Measurements from ENCODE around the gene EYA2.

EYA2 gene

DNA sequence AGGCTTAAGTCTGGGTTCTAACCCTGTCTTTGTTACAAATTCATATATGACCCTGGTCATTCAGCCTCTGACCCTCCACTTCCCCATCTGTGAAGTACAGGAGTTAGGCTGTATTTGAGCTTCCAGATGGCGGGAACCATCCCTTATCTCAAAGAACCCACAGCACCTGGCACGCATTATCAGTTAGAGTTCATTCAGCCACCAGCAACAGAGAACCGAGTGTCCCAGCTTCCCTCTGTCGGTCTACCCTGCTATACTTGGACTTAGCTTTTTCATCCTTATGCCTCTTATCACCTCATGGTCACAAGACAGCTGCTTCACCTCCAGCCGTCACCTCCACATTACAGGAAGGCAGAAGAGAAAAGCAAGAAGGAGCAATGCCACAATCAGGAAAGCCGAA lies 147.8 kb downstream of the EYA2 start:
- no peak for DNase-seq

DNA sequence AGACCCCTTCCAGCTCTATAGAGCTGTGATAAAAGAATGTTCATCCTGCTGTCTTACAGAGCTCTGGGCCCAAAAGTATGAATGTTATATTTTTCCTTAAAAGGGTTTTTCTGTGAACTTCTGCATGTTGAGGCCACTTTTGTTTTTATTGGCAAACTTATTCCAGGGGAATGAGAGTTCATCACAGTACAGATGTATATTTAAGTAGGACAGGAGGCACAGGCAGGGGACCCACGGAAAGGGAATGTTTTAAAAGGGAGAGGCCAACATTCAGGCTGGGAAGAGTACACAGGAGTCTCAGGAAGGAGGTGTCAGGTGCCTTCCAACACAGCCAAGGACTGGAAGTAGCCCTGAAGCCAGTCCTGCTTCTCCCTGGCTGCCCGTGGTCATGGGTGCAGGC lies 148.4 kb downstream of the EYA2 start:
- DNase-seq = no peak

DNA sequence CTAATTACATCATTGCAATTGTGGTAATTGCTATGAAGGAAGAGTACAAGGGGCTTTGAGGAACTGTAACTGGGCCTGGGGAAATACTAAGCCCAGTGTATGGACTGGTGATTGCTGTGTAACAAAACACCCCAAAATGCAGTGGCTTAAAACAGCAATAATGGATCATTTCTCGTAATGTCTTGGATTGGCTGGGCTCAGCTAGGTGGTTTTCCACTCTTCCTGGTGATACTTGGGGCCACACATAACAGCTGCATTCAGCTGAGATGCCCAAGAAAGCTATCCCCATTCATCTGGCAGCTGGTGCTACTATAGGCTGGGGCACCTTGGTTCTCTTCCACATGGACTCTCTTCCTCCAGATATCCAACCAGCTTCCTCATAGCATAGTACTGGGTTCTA lies 150.3 kb downstream of the EYA2 start:
- DNase-seq = no peak

DNA sequence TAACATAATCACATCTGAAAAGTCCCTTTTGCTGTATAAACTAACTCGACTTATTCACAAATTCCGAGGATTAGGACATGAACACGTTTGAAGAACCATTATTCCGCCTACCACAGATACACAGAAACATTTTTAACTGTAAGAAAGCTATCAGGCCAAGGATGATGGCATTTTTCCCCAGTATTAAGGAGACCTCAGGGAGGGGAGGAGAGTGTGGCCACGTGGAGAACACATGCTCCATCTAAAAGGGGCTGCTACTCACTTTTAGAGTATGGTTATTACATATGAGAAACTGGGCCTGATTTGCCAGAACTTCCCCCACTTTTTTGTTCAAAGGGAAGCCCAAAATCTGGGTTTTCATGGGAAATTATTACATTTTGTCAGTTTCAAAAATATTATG lies 153.4 kb downstream of the EYA2 start:
- DNase-seq = no peak

DNA sequence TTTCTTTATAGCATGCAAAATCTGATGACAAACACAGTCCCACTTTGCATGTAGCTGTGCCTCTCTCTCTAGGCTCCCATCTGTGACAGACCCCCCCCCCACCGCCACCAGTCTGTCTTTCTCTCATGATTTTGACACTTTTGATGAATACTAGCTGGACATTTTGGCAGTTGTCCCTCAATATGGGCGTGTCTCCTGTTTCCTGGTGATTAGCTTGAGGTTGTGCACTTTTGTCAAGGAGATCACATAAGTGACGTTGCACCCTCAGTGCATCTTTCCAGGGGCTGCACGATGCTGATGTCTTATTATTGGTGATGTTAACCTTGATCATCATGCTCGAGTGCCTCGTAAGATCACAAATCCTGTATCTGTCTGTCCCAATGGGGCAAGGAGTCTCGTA lies 155.1 kb downstream of the EYA2 start:
- no peak for DNase-seq

DNA sequence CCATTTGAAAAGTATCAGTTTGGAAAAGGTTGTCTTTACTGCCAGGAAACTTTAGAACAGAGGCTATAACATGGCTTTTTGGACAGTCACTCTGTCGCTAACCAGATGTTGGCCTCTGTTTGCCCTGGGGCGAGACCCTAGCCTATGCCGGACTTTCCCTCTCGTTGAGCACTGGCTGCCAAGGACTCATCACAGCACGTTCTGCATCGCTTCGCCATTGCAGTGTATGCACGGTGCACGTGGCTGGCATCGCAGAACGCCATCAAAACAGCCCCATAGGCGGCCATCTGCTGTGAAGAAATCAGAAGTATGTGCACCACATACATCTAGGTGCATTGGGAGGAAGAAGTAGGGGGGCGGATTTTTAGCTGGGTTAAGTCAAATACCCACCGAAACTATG lies 156.4 kb downstream of the EYA2 start:
- DNase-seq = no peak

DNA sequence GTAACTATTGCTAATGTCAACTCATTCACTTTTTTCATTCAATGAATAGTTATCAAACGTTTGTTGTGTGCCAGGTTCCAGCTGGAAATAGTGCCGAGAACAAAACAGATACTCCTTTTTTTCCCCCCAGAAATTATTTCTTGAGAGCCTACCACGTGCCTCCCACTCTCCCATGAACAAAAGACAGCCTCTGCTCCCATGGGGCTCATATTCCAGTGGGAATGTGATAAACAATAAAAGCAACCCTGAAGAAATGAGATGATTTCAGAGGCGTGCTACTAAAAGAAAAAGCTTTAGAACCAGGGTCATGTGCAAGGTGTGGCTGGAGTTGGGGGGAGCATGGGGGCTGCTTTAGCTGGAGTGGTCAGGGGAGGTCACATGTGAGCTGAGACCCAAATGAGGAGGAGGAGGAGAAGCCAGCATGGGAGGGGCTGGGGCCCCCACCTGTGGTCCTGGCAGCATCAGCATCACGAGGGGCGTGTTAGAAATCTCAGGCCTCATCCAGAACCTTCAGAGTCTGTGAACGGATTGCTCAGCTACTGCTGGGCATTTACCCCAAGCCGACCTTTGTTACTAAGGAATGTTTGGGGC lies 157.4 kb downstream of the EYA2 start:
- no peak for DNase-seq

DNA sequence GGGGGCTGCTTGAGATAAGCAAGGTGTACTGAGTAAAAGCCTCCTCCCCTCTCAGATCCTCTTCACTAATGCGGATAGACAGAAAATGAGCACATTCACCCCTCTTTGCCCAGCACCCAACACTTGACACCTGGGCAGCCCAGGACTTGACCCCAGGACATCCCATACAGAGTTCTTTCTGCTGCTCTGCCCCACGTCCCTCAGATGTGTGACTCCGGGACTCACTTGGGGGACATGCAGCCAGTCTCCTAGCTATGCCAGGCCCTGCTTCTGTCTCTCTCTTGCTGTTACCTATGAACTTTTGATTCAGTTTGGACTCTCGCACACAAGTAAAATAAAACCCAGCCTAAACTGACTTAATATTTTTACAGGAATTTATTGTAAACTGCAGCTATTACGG lies 159.9 kb downstream of the EYA2 start:
- no peak for DNase-seq

DNA sequence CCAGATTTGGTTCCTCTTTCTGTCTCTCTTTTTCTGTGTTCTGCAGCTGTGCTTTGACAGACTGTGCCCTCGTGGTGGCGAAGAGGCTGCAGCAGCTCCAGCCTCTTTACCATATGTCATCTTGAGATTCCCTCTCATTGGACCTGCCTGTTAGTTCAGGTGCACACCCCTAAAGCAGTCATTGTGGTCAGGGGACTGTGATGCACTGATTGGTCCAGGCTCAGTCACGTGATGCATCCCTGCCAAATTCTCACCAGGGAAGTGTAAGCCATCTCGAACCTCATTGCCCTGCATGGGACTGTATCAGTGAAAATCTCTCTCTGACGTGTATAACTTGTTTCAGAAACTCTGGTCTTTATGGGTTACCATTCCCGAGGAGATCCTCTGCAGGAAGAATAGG lies 160.3 kb downstream of the EYA2 start:
- no peak for DNase-seq

DNA sequence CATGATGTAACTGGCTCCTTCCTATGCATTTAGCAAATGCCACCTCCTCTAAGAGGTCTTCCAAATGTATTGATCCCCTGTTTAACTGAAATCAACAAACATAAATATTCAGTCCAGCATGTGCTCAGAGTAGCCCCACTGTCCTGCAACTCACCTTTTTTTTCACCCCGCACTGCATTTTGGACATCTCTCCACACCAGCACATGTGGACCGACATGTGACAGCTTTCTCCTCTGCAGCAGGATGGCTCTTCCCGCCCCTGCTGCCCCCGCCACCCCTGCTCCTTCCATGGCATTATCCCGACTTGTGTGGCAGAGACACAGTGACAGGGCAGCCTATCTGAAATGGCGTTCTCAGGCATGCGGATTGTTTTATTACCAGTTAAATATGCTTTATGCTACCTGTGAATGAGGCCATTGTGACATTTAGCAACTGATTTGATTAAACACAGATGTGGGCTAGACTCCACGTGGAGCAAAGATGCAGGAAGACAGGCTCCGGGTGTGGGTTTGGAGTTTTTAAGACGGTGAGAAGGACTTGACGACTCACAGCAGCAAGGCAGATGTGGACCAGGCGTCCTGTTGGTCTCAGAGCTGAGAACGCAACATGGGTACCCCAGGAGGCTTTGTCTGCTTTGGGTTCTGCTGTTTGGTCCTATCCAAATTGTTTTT lies 161.2 kb downstream of the EYA2 start:
- no peak for DNase-seq

DNA sequence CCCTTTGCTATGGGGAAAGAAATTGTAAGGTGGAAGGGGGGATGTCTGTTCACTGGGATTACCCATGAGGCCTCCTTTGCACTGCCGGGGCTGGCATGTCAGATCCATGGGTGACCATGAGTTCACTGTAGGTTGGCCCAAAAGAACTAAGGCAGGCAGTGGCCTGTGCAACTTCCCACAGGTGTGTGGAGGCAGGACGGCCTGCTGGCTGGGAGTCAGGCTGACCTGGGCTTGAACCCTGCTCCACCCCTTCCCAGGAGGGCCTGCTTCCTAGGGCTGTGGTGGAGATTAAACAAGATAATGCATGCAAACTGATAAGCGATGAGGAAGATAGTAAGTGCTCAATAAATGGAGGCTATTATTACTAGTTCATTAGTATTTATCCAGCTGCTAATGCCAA lies 163.0 kb downstream of the EYA2 start:
- DNase-seq = no peak

DNA sequence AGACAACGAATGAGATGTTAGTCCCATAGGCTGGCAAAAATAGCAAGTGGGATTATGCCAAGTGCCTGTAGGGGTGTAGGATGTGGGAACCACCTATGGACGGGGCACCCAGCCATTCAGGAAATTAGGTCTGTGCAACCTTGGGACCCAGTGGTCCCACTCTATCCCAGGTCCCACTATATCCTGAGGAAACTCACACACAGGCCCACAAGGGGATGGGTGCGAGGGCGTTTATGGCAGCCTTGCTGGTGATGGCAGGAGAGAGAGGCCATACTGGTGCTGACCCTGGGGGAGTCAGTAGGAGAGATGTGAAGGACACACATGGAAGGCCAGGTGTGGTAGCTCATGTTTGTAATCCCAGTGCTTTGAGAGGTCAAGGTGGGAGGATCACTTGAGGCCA lies 163.6 kb downstream of the EYA2 start:
- no peak for DNase-seq

DNA sequence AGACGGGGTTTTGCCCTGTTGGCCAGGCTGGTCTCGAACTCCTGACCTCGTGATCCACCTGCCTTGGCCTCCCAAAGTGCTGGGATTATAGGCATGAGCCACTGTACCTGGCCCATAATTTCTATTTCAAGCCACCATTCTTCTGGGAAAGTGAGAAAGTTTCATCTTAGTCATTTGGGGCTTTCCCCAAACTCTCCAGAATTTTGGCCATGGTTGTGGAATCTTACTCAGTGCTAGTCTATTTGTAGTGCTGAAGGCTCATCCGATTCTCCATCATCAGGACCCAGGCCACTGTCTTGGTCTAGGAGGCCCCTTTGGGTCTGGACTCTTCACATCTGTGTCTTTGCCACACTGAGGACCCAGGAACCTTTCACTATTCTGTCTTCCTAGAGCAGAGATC lies 164.9 kb downstream of the EYA2 start:
- DNase-seq = no peak

DNA sequence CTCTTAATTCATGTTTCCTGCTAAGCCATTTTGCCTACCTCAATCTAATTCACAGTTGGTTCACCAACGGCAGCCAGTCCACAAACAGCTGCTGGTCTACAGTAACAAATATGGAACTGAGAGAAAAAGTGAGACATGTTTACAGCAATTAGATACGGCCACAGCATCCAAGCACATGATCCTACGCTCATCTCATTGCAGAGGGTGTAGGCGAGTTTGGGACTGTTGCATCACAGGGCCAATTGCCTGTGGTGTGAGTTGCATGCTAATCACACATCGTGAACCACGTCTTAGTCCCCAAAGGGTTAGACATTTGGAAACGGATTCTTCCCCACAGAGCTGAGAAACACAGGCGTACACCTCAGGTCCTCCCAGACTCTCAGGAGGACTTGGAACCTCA lies 166.9 kb downstream of the EYA2 start:
- DNase-seq = no peak

DNA sequence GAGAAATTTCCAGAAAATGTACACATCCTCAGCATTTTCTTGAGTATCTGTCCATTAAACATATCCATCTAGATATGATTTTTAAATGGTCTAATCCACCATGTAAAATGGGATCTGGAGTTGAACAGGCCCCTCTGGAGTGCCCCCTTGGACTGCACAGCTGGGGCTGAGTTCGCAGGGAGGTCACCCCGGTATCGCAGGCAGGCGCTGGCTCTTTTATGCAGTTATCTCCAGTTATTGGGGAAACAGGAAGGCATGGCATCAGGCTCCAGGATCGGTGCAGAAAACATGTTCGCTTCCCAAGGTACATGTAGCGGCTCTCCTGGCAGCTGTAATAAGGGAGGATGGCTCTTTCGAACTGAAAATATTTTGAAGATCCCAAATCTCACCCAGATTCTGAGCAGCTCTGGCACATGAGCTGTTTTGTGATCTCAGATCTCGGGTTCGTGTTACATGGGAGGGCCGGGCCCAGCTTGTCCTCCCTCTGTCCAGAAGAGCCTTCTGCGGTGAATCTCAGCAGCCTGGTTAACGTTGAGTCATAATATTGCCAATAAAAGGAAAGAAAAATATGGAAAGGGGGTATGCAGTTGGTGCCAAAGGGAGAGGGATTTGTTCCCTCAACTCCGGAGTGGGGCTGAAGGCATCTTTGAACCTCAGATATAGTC lies 167.7 kb downstream of the EYA2 start:
- DNase-seq = no peak

DNA sequence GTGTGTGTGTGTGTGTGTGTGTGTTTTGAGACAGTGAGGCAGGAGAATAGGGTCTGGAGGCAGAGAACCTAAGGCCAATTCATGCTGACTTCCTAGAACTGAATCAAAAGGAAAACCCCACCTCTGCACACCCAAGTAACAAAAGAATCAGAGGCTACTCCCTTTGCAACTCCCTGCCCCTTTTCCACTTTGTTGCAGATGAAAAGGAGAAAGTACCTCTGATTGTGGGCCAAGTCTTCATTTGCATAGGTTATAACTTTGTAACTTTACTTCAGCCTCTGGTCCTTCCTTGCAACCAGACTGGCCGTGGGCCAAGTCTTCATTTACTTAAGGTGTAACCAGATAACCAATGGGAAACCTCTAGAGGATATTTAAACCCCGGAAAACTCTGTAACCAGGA lies 168.8 kb downstream of the EYA2 start:
- DNase-seq = no peak

DNA sequence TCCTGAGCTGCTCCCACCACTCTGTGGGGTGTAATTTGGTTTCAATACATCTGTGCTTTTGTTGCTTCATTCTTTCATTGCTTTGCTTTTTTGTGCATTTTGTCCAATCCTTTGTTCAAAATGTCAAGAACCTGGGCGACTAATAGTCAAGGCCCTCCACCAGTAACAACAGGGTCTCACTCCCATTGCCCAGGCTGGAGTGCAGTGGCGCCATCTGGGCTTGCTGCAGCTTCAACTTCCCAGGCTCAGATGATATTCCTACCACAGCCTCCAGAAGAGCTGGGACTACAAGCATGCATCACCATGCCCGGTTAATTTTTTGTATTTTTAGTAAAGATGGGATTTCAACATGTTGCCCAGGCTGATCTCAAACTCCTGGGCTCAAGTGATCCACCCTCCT lies 169.2 kb downstream of the EYA2 start:
- DNase-seq = no peak

DNA sequence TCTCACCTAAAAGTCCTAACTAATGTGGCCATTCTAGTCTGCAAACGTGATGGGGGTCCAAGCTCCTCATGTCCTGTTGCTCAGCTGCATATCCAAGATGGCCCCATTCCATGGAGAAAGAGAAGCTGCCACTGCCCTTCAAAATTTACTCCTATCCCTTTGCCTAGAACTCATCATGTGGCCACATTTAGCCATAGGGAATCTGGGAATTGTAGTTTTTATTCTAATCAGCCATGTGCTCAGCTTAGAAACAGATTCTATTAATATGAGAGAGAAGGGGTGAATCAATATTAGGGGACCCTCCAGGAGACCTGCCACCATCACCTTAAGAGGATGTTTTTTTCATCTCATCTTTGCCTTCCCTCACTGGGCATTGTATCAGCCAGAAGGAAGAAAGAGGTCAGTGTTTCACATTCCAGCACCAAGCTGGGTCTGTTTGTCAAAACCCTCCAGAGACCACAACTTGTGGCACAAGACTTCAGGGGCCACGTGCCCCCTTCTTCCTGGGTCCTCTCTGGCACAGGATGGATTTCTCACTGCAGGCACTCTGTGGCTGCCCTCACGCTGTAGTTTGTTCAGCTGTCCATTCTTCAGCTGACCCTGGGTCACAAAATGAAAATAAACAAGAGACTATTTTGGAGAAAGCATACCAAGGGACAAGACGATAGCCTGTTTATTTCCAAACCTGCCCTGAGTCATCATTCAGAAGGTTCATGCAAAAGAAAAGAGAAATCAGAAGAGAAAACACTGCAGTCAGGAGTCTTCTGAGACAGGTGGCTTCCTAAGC lies 172.0 kb downstream of the EYA2 start:
- DNase-seq = no peak

DNA sequence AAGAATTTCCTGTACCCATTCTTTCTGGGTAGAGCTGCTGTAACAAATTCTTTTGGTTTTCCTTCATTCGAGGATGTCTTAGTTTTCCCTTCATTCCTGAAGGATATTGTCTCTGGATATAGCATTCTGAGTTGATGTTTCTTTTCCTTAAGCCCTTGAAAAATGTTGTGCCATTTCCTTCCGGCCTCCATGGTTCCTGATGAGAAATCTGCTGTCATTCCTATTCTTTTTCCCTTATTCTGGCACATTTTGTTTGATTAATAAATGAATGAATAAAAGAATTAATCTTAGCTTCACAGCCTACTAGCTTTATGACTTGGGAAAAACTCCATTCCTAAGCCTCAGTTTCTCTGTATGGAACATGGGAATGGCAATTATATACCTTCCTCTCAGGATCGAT lies 173.1 kb downstream of the EYA2 start:
- no peak for DNase-seq

DNA sequence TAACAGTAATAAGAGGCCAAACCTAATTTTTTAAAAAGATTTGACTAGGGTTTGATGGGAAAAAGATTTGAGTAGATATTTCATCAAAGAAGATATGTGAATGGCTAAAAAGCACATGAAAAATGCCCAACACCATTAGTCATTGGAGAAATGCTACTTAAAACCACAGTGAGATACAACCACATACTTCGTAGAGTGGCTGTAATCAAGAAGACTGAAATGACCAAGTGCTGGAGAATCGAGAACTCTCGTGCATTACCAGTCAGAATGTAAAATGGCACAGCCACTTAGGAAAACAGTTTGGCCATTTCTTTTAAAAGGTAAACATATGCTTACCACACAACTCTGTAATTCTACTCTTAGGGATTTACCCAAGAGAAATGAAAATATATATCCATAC lies 175.5 kb downstream of the EYA2 start:
- DNase-seq = no peak

DNA sequence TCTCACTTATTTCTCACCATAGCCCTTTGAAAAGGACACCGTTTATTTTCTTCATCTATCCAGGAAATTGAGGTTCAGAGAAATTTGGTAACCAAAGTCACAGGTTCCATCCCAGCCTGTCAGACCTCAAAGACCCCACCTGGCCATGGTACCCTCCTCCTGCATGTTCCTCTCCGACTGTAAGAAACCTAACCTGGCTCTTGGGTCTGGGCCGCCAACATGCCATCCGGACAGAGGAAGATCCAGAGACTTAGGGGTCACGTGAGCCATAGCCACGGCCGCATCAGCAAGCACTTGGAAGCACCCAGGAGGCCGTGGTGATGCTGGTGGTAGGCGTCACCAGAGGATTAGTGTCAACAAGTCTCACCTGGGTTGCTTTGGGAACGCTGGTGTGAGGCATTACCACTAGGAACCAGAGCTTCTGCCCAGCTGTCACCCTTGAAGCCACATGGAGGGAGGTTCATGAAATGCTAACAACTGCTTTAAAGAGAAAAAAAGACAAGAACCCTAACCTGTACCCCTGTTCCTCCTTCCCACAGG lies 177.1 kb downstream of the EYA2 start:
- no peak for DNase-seq

DNA sequence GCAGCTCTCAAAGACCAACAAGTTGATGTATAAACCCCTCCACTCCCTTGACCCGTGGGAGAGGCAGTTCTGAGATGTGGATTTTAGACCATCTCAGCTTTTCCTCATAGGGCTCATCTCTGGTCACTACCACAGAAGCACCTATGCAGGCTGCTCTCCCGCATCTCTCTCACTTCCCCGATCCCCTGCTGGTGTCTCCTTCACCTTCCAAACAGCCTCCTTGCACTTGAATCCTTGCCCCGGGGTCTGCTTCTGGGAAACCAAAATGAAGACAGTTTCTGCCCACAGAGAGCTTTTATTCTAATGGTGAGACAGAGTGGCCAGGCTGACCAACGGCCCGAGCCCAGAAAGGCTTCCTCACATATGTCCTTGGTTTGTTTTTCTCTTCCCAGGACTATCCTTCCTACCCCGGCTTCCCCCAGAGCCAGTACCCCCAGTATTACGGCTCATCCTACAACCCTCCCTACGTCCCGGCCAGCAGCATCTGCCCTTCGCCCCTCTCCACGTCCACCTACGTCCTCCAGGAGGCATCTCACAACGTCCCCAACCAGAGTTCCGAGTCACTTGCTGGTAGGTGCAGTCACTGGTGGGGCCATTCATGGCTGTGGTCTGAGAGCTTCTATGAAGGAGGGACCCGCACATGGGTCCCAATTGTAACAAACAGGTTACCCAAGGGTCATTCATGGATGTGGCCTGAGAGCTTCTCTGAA lies 179.3 kb downstream of the EYA2 start:
- no peak for DNase-seq

DNA sequence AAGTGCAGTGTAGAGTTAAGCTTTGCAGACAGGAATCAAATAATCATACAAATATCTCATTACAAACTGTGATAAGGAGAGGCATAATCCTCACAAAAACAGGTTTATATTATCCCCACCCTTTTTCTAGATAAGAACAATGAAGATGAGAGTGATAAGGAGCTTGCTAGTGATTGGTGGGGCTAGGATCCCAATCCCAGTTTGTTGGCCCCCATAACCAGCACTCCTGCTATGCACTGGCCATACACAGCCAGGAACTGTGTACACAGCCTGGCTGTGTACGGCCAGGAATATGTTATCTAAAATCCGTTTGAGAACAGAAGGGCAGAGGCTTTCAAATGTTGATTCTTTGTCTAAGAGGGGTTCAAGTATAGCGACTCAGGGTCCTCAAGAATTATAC lies 180.6 kb downstream of the EYA2 start:
- DNase-seq = no peak

Measured in NCI-H1417 treated with DMSO at 0.1 percent for 48 hours (cell line).